HepG2 (cell line): ENCODE results near the gene DEUP1. TPM values are rescaled to one million over a fixed set of nuclear protein-coding genes. Genes with fewer than 3 reads are reported as not detected.

Experiments
- ATAC-seq: fragments of 200-7000 bp; cut with Tn5 transposase; 3 replicates; pipeline ENCODE4 v1.9.1; 2020; ENCODE audit warnings: mild to moderate bottlenecking, moderate library complexity
- BruUV-seq: library from RNA; stranded (reverse); fragments of 400-500 nt; replicated peaks from 2 replicates; lab custom pipeline; 2021; lab: Mats Ljungman, UMichigan
- CTCF ChIA-PET: fragments of 300-600 bp; formaldehyde crosslinking; extraction: SDS; loops from one replicate; lab custom pipeline; 2021; ENCODE audit warnings: low total read pairs, inconsistent platforms, low intra/inter-chr PET ratio; lab: Yijun Ruan, JAX
- POLR2A ChIA-PET: fragments of 350-600 bp; sonication (Branson Sonifier 250); formaldehyde crosslinking; loops from one replicate; lab custom pipeline; 2020; ENCODE audit warnings: antibody characterized with exemption, inconsistent platforms; lab: Yijun Ruan, JAX
- DNase-seq: peaks from one replicate; pipeline ENCODE4 v3.0.0-alpha.2; 2015; ENCODE audit warnings: low spot score
- FAIRE-seq: peaks from 3 replicates; lab custom pipeline; 2011; peaks lifted over from hg19 to GRCh38; lab: Jason Lieb, UNC
- H2AFZ ChIP-seq: one replicate; pipeline ENCODE4 v1.6.1; 2011; ENCODE audit warnings: low read length, inconsistent platforms
- H3K27ac ChIP-seq: fragments of 300-600 bp; 3 replicates; pipeline ENCODE4 v1.8.0; 2011; ENCODE audit warnings: mixed run types, mild to moderate bottlenecking, mixed read lengths, low read length, inconsistent platforms; ENCODE audit not compliant: insufficient read depth; ENCODE audit errors: extremely low read length
- H3K27me3 ChIP-seq, 2 experiments: fragments of 200-600 bp in 1 of 2; 2 replicates in 1 of 2; 3 replicates in 1 of 2; pipeline versions ENCODE4 v1.6.0 to v1.8.0; 2011; ENCODE audit warnings: low read length in 2 of 2, mild to moderate bottlenecking in 2 of 2, moderate library complexity in 2 of 2, inconsistent platforms in 1 of 2; ENCODE audit not compliant: insufficient read depth in 2 of 2, control insufficient read depth in 1 of 2
- H3K36me3 ChIP-seq, 2 experiments: fragments of 200-600 bp in 1 of 2; replicated peaks in 1 of 2; 2 replicates in 1 of 2; 3 replicates in 1 of 2; pipeline versions ENCODE4 v1.5.1 to v1.8.0; 2011; ENCODE audit warnings: low read length in 2 of 2, inconsistent platforms in 1 of 2; ENCODE audit not compliant: insufficient read depth in 2 of 2, control insufficient read depth in 1 of 2
- H3K4me1 ChIP-seq: 2 replicates; pipeline ENCODE4 v1.5.1; 2012; ENCODE audit warnings: low read length, inconsistent platforms; ENCODE audit not compliant: insufficient read depth
- H3K4me2 ChIP-seq: 2 replicates; pipeline ENCODE4 v1.6.0; 2011; ENCODE audit warnings: low read depth, low read length, inconsistent platforms
- H3K4me3 ChIP-seq, 3 experiments: fragments of 200-600 bp in 1 of 3; sonication (generic), shearing (Covaris generic) in 1 of 3; replicated peaks in 1 of 3; 2 replicates each; pipeline ENCODE4 v1.5.1; 2011 to 2016; ENCODE audit warnings: low read length in 3 of 3, inconsistent platforms in 2 of 3, low read depth in 2 of 3, mild to moderate bottlenecking in 2 of 3, control low read depth in 1 of 3, mixed read lengths in 1 of 3; ENCODE audit not compliant: insufficient read depth in 1 of 3
- H3K79me2 ChIP-seq: one replicate; pipeline ENCODE4 v1.6.1; 2011; ENCODE audit warnings: low read length, inconsistent platforms; ENCODE audit not compliant: insufficient read depth
- H3K9ac ChIP-seq: 2 replicates; pipeline ENCODE4 v1.6.0; 2011; ENCODE audit warnings: mild to moderate bottlenecking, low read depth, low read length, inconsistent platforms; ENCODE audit not compliant: insufficient read depth
- H3K9me3 ChIP-seq: 2 replicates; pipeline ENCODE4 v1.5.1; 2012; ENCODE audit warnings: mild to moderate bottlenecking, low read length
- H4K20me1 ChIP-seq: 2 replicates; pipeline ENCODE4 v1.6.0; 2011; ENCODE audit warnings: inconsistent platforms, mild to moderate bottlenecking, low read length, moderate library complexity; ENCODE audit not compliant: insufficient read depth
- HOMEZ ChIP-seq: IDR thresholded peaks from 2 replicates; pipeline ENCODE4 v1.6.1; 2016; ENCODE audit warnings: low read depth
- KDM5B ChIP-seq: sonication (generic); formaldehyde crosslinking; IDR thresholded peaks from 2 replicates; pipeline ENCODE4 v1.4.0; 2020; ENCODE audit warnings: missing genetic modification reagents, mild to moderate bottlenecking, borderline replicate concordance
- NKX3-1 ChIP-seq: sonication (generic); formaldehyde crosslinking; IDR thresholded peaks from 2 replicates; pipeline ENCODE4 v1.5.0; 2020; ENCODE audit warnings: missing genetic modification reagents
- POGZ ChIP-seq: sonication (generic); formaldehyde crosslinking; IDR thresholded peaks from 2 replicates; pipeline ENCODE4 v1.4.0; 2020; ENCODE audit warnings: mild to moderate bottlenecking, missing genetic modification reagents
- SIN3B ChIP-seq: fragments of 150-350 bp; IDR thresholded peaks from 2 replicates; pipeline ENCODE4 v1.6.1; 2014; ENCODE audit warnings: low read length
- ZBTB7A ChIP-seq: sonication (generic); formaldehyde crosslinking; IDR thresholded peaks from 2 replicates; pipeline ENCODE4 v1.8.0; 2022; ENCODE audit warnings: mild to moderate bottlenecking, missing genetic modification reagents
- ZFP82 ChIP-seq: sonication (generic); formaldehyde crosslinking; IDR thresholded peaks from 2 replicates; pipeline ENCODE4 v1.5.1; 2020; ENCODE audit warnings: mild to moderate bottlenecking, missing genetic modification reagents, borderline replicate concordance
- ZFY ChIP-seq: sonication (generic); formaldehyde crosslinking; IDR thresholded peaks from 2 replicates; pipeline ENCODE4 v1.4.0; 2020; ENCODE audit warnings: missing genetic modification reagents
- ZNF800 ChIP-seq: sonication (generic); formaldehyde crosslinking; IDR thresholded peaks from 2 replicates; pipeline ENCODE4 v1.4.0; 2020; ENCODE audit warnings: missing genetic modification reagents
- ZSCAN5A ChIP-seq: sonication (generic); formaldehyde crosslinking; IDR thresholded peaks from 2 replicates; pipeline ENCODE4 v1.8.0; 2022; ENCODE audit warnings: mild to moderate bottlenecking, missing genetic modification reagents, borderline replicate concordance
- WGBS: methylation state at CpG from one replicate; pipeline ENCODE4 v1.1.6; 2017; ENCODE audit warnings: low lambda C conversion rate; 5-methylcytosine and 5-hydroxymethylcytosine counted together
- in situ Hi-C: cut with HindIII; loops from 2 replicates; pipeline ENCODE4 v1.10.0; 2017; ENCODE audit warnings: low pct_unique_long_range_greater_than_20kb; ENCODE audit not compliant: extremely low pct_ligation_motif_present
- intact Hi-C: fragments of 100-400 bp; cut with micrococcal nuclease; formaldehyde crosslinking; loops from one replicate; pipeline ENCODE4 v1.10.0; 2022; ENCODE audit not compliant: unreplicated experiment
- polyA plus RNA-seq, 8 experiments: library from polyadenylated mRNA; depleted of rRNA in 3 of 8; stranded (reverse) in 7 of 8; unstranded in 1 of 8; fragments of >200 nt; fragmentation: Illumina TruSeq in 4 of 8; extraction: Trizol in 4 of 8; gene quantifications; 2 replicates each; pipeline versions ENCODE4 v1.2.1 to v1.2.3, GENCODE V29; 2011 to 2016; ENCODE audit warnings: low read depth in 4 of 8, missing spikeins in 1 of 8, mixed read lengths in 1 of 8; ENCODE audit not compliant: insufficient read depth in 1 of 8
- total RNA-seq, 5 experiments: library from RNA; depleted of rRNA; stranded (reverse); fragments of >200 nt; fragmentation: Illumina TruSeq; extraction: Trizol; gene quantifications; 2 replicates each; pipeline ENCODE4 v1.2.3, GENCODE V29; 2016; ENCODE audit warnings: low read depth in 1 of 5

DEUP1 gene
- total and polyA plus RNA-seq, 2 of the 13 experiments (the other 11 are each of a cell fraction or from before 2014, with no cell fraction given) = not detected

GRCh38 chr11:93432247-93432646 is 101.7 kb downstream of the DEUP1 start:
- Histone ChIP-seq H3K36me3 (no peaks in the 10 kb centered on the region), H2AFZ (no peak overlapping the region), H3K4me3 (no peak overlapping the region), H4K20me1 (no peaks in the 10 kb centered on the region), H3K9ac (no peak overlapping the region), H3K9me3 (no peaks in the 10 kb centered on the region), H3K4me1 (no peaks in the 10 kb centered on the region), H3K27ac (no peak overlapping the region), H3K27me3 (no peaks in the 10 kb centered on the region; a peak in 1 of 5 replicates), H3K4me2 (no peak overlapping the region), H3K79me2 (no peaks in the 10 kb centered on the region)
- DNase-seq (no peak), ATAC-seq (no peak), FAIRE-seq (no peak)
- in situ Hi-C loops = no loop called here
- intact Hi-C loops = no loop called here
- BruUV-seq = no TSS peak
- no peak for TF ChIP-seq HOMEZ (CRISPR knock-in tag)
- TF ChIP-seq ZFP82 (CRISPR knock-in tag) = no peak
- TF ChIP-seq POGZ (CRISPR knock-in tag) = no peak
- TF ChIP-seq NKX3-1 (CRISPR knock-in tag) = no peak
- no peak for TF ChIP-seq ZNF800 (CRISPR knock-in tag)
- TF ChIP-seq ZBTB7A (CRISPR knock-in tag) = no peak
- TF ChIP-seq SIN3B = no peak
- no peak for TF ChIP-seq ZSCAN5A (CRISPR knock-in tag)
- TF ChIP-seq ZFY (CRISPR knock-in tag) = no peak
- TF ChIP-seq KDM5B (CRISPR knock-in tag) = no peak
- POLR2A ChIA-PET = no interaction called here
- 5% methylated on average over 3 of the region's 3 CpGs for WGBS
- CTCF ChIA-PET = no interaction called here
